HG03025 (cell line): Measurements from ENCODE around the gene DOLK.
"Not testable (repeated sequence)": the region's sequence is repeated elsewhere in the genome, so short reads cannot be mapped to it uniquely, and the experiment has no call there.

Experiments
- ATAC-seq: cut with Tn5 transposase; IDR thresholded peaks from one replicate; pipeline ENCODE4 v1.9.1; 2021; ENCODE audit warnings: mild to moderate bottlenecking, moderate library complexity; ENCODE audit not compliant: unreplicated experiment, low FRiP score

The DOLK gene

DNA sequence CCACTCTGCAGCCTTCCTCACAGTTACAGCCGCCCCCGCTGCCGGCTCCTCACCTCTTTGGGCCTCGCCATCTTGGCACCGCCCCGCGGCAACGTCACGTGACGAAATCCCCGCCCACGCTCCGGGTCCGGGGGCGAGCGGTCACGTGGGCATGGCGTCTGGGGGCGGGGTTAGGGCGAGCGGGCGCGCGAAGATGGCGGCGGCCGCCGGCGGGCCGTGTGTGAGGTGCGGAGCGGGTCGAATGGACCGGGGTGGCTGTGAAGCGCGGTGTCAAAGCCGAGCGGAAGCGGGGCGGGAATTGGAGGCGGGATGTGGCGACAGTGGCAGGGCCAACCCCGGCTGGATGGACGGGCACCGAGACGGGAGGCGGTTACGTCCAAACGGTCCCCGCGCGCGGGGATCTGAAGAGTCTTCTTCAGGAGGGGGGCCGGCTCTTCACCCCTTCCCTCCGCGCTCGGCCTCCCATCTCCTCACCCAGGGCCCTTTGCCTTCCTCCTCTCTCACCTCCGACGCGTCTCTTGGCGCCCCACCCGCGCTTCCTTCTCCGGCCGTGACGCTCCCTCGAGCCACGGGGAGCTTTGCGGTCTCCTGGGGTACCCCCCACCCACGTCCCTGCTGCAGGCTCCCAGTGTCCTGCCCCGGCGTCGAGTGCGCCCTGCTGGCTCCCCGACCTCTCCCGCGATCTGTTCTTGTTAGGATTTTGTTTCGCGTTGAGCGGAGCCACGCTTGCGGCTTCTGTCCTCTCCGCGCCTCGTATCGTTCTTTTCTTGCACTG, at the start of gene DOLK, which contains the start of gene NUP188:
TSS of gene DOLK (minus strand) at position 77 of the 775 bp plus-strand sequence. CDS start 300 bp downstream, outside the sequence.
TSS of gene NUP188 (plus strand) at position 173 of the 775 bp plus-strand sequence. CDS start at position 194, 21 bp downstream.
- peak; percentile 70 for ATAC-seq

DNA sequence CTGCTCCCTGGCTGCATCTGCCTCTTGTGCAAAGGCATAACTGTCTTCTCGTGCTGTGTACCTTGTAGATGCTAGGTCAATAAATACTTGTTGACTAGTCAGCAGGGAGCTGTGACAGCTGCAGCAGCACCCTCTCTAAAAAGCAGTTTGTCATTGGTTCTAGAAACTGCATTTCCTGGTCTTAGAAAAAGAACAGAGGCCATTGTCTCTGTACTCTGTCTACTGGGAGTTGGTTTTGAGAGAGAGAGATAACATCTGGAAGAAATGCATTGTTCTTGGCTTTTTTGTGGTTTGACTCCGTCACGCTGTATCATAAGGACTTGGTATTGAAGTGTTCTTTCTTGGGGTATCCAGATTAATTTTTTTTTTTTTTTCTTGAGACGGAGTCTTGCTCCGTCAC, 48.4 kb upstream of the DOLK start:
- ATAC-seq: no peak

DNA sequence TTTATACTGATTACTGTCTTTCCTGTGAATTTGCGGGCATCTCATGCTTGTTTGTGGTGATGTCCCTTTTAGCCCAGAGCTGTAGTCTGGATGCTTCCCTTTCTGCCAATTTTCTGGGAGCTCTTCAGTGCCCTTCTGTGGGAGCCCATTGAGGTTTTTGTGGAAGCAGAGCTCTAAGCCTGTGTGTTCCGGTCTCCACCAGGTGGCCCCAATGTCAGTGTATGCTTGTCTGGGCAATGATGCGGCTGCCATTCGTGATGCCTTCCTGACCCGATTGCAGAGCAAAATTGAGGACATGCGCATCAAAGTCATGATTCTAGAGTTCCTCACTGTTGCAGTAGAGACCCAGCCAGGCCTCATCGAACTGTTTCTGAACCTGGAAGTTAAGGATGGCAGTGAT, 45.6 kb upstream of the DOLK start:
- ATAC-seq: no peak

DNA sequence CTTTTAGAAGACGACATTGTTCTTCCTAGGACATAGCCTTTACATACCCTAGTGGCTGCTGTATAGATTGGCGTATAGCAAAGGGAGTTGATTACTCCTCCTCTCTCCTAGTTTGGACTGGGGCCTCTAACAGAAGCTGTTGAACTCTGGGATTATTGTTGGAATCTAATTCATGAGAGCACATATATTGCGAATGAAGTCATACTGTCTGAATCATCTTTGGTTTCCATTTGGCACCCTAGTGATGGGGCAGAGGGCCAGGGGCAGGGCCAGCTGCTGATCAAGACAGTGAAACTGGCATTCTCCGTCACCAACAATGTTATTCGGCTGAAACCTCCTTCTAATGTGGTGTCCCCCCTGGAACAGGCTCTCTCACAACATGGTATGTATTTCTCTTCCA, 40.4 kb upstream of the DOLK start:
- ATAC-seq: no peak

DNA sequence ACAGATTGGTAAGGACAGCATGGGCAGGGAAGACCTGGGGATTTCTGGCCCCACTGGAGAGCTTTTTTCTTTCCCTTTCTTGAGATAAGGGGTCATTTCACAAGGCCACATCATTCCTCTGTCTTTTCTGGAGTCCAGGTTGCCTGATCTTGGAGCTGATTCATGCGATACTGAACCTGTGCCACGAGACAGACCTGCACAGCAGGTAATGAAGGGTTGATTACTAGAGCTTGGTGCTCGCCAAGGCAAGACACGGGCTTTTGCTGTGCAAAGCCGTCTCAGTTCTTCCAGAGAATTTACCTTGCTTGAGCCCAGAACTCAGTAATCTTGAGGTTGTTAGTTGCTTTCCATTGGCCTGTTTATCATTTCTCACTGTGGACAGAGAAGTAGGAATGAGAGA, 39.3 kb upstream of the DOLK start:
- no peak for ATAC-seq

DNA sequence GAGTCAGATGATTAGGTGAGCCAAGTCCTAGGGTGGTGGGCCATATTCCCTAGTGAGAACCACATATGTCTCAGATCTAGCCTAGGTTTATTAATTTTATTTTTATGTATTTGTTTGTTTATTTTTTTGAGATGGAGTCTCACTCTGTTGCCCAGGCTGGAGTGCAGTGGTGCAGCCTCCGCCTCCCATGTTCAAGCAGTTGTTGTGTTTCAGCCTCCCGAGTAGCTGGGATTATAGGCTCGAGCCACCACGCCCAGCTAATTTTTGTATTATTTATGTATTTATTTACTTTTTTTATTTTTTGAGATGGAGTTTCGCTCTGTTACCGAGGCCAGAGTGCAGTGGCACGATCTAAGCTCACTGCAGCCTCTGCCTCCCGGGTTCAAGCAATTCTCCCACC, 36.1 kb upstream of the DOLK start:
- ATAC-seq: no peak

DNA sequence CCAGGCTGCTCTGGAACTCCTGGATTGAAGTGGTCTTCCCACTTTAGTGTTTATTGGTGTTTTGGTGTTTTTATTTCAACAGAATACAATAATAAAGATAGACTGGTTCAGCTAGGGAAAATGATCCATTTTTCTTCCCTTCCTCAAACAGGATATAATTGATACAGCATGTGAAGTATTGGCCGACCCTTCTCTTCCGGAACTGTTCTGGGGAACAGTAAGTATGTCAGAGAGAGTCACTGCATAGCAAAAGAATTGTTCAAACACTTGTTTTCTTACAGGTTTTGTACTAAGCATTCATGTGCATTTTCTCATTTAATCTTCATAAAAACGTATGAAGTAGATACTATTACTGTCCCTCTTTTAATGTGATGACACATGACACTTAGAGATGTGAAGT, 31.7 kb upstream of the DOLK start:
- ATAC-seq: no peak

DNA sequence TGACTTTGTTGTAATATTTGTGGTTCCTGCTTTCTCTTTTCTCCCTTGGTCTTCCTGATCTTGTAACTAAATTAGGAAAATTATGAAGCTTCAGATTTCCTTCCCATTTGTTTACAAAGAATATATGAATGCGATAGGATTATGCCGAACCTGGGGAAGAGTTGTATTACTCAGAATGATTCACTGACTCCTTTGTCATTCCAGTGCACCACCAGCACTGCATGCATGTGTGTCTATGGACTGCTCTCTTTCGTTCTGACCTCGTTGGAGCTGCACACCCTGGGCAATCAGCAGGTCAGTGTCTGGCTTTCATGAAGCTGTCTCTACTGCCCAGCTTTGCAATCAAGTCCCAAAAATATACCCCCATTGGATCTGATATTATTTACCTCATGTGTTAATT, 25.6 kb upstream of the DOLK start:
- ATAC-seq: no peak

DNA sequence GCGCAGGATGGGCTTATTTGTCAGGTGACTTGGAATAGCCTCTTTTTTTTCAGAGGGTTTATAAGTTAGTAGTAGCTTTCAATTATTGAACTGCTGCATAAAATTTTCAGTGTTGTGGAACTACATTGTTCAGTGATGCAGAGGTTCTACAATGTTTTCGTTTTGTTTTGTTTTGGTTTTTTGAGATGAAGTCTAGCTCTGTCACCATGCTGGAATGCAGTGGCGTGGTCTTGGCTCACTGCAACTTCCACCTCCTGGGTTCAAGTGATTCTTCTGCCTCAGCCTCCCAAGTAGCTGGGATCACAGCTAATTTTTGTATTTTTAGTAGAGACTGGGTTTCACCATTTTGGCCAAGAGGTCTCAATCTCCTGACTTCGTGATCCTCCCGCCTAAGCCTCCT, 22.1 kb upstream of the DOLK start:
- no peak for ATAC-seq

DNA sequence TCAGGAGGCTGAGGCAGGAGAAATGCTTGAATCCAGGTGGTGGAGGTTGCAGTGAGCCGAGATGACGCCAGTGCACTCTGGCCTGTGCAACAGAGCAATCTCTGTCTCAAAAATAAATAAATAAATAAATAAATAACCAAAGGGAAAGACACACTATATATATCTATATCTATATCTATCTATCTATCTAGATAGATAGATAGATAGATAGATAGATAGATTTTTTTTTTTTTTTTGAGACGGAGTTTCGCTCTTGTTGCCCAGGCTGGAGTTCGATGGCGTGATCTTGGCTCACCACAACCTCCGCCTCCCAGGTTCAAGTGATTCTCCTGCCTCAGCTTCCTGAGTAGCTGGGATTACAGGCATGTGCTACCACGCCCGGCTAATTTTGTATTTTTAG, 14.0 kb upstream of the DOLK start:
- not testable (repeated sequence) for ATAC-seq

DNA sequence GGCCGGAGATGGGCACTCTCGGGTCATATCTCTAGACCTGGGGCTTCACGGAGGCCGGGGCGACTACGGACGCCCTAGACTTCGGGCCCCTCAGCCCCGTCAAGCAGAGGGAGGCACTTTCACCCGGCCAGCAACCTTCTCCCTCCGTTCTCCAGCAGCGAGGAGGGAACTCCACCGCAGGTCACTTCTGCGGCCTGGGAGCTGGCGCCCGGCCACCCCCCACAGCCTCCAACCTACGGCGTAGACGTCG, 201 bp downstream of the DOLK start:
- no peak for ATAC-seq

DNA sequence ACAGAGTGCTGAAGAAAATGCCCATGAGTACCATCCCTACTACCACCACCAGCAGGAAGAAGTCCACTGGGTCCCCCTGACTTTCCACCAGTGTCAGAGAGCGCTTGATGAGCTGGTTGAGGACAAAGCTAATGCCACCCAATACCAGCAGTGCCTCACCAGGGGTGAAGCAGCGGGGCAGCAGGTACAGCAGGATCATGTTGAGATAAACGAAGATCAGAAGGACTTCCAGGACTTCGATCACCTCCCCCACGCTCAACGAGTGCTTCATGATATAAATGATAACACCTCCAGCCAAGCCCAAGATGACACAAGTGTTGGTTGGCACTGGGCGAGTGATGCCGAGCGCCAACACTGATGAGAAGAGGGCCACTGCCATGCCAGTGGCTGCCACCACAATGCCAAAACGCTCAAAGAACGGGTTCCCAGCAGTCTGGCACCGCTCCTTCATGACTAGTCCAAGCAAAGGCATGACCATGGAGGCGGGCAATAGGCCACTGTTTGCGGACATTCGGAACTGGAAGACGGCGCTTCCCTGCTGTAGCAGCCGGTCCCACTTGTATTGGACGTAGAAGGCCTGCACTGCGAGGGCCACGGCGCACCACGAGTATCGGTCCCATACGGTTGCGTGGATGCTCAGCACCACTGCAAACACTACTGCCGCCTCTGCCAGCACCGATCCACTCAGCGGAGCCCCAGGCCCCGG, 679 bp downstream of the DOLK start:
- peak; percentile 9 for ATAC-seq

DNA sequence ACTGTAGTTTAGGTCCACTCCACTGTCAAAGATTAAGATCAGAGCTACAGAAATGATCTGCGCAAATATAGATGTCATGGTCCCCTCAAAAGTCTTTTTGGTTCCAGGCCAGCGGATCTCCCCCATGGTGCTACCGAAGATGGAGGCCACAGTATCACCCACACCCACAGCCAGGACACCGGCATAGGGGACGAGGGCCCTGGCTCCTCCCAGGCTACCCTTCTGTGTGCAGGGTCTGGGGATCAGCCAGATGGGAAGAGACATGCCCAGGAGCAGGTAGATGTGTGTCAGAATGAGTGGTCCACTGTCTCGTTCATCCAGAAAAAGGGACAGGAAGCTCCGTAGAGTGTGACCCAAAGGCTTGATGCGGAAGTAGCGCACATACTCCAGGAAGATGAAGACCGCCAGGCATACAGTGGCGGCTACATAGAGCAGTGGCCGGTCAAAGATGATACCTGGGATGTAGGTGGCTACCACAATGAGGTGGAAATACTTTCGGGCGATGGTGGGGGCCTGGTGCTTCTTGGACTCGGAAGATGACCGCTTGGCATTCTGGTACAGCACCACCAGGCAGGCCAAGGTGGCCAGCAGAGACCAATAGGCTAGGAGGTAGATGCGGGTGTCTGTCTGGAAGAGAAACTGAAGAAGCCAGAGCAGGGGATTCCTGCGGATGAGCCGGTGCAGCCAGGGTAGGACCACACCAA, 1.5 kb downstream of the DOLK start:
- ATAC-seq: no peak

DNA sequence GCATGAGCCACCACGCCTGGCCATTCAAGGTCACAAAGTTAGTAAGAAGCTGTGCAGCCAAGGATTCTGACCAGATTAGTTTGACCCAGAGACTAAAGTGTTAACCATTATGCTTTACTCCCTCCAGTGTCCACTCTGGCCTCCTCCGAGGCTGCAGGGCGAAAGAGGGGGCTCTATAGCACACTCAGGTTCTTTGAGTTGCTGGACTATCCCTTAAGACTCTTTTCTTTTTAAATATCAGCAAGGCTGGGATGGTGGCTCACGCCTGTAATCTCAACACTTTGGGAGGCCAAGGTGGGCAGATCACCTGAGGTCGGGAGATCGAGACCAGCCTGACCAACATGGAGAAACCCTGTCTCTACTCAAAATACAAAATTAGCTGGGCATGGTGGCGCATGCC, 2.4 kb downstream of the DOLK start:
- not testable (repeated sequence) for ATAC-seq

DNA sequence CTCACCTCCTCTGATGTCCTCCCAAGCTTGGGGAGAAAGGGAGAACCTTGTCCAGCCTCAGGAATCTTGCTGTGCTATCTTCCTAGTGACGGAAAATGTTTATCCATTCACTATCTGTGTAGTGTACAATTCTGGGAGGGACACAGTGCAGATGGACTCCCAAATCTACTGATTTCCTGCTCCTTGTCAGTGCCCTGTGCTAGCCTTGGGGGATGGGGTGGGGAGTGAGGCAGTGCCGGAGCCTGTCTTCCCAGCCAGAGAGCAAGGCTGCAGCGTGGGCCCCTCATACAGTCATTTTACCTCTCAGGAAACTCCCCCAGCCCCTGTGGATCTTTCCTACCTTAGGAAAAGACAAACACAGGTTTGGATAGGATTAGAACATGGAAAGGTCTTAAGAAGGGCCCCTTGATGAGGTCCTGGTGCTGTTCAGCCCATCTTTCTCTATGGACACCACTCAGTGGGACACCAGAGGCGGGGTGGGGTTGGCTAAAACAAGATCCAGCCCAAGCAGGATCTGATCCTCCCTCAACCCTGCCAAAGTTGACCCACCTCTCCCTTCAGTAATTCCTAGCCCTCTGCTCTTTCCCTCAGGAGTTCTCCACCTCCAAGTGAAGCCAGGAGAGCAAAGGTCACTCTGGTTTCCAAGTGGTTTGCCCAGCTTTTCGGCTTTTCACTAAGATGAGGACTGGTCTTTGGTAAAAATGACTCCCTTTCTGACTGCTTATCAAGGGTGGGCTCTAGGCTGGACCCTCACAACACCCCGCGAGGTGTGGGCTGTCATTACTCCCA, 3.4 kb downstream of the DOLK start:
- ATAC-seq: no peak

DNA sequence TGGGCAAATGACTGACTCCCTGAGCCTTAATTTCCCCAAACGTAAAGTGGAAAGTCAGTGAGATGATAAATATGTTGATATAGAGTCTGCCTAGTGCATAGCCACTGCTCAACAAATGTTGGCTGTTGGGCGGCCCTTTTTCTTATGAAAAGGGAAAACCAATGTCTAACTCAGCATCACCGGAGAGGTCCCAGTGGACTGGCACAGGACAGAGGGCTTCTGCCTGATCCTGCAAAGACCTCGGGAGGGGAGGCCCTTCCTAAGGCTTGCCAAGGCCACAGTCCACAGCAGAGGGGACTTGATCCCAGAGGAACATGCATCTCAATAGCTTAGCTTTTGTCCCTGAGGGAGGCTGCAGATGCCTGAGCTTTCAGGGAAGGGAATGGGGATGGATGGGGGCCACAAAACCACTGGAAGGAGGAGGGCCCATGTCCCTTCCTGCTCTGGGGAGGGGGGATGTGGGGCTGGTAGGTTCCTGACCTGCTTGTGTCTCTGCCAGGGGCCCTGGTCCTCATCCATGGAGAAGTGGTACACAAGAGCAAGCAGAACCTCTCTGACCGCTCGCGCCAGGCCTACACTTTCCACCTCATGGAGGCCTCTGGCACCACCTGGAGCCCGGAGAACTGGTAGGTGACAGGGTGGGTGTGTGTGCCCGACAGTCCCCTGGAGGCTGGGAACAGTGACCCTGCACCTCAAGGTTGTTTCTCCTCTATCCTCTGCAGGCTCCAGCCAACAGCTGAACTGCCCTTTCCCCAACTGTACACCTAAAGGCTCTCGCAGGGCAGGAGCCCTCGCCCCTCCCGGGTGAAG, 6.3 kb downstream of the DOLK start:
- ATAC-seq: no peak

DNA sequence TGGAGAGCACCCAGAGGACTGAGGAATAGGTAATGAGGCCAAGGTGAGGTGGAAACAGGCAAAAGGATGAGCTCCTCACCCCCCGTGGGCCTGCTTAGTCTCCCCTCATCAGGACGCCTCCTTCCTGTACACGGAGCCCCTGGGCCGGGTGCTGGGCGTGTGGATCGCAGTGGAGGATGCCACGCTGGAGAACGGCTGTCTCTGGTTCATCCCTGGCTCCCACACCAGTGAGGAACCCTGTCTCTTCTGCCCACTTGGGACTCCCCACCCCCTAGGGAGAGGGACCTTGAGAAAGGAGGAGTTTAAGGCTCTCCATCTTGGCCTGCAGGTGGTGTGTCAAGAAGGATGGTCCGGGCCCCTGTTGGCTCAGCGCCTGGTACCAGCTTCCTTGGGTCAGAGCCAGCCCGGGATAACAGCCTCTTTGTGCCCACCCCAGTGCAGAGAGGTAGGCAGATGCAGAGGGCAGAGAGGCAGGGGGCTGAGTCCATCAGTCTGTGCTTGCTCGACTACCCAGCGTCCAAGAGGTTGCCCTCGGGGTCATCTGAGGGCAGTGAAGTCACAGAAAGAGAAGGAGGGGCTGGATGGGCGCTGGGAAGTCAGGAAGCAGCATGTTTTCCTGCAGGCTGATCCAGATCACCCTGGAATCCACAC, 7.0 kb downstream of the DOLK start:
- no peak for ATAC-seq

DNA sequence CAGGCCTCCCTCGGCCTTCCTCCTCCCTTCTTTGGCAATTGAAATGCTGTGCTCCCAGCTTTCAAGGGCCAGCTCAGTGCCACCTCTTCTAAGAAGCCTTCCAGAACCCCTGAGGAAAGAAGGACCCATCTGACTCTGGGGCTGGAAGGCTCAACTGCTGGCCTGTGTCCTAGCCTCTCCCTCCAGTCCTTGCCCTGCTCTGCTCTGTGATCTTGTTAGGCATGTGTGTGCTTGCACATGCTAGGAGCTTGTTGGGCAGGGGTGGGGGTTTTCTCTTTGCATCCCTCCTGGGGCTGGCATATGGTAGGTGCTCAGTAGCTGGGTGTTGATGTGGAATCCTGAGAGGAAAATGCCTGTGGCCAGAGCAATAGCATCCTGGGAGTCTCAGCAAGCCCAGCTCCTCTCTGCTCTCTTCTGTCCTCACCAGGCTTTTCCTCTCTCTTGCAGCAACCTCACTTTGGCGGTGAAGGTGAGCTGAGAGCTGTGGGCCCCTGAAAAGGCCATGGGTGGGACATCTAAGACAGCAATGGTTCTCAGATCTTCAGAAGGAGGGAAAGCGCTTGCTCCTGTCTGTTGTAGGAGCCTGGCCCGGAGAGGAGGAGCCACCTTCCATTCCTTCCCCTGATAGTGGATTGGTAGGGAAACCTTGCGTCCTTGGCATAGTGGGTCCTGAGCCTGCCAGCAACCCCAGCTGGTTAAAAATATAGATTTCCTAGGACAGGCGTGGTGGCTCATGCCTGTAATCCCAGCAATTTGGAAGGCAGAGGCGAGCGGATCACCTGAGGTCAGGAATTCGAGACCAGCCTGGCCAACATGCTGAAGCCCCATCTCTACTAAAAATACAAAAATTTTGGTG, 9.9 kb downstream of the DOLK start:
- no peak for ATAC-seq
